Myocyte (in vitro differentiated cells): ENCODE measurements around the gene PROX2. TPM values are rescaled to one million over a fixed set of nuclear protein-coding genes. Genes with fewer than 3 reads are reported as not detected.
A peak's percentile ranks its signal among the peaks of the same experiment; 100 is the strongest.

Source experiments
- DNase-seq: peaks from one replicate; pipeline ENCODE4 v3.0.0-alpha.2; 2012; ENCODE audit warnings: low read depth
- polyA plus RNA-seq: library from polyadenylated mRNA; unstranded; fragments of >200 nt; gene quantifications from one replicate; pipeline ENCODE4 v1.2.1, GENCODE V29; 2012; ENCODE audit warnings: missing spikeins
- total RNA-seq: library from RNA; depleted of rRNA; stranded (reverse); fragments of >200 nt; gene quantifications from 2 replicates; pipeline ENCODE4 v1.2.3, GENCODE V29; 2014

The PROX2 gene, protein sequence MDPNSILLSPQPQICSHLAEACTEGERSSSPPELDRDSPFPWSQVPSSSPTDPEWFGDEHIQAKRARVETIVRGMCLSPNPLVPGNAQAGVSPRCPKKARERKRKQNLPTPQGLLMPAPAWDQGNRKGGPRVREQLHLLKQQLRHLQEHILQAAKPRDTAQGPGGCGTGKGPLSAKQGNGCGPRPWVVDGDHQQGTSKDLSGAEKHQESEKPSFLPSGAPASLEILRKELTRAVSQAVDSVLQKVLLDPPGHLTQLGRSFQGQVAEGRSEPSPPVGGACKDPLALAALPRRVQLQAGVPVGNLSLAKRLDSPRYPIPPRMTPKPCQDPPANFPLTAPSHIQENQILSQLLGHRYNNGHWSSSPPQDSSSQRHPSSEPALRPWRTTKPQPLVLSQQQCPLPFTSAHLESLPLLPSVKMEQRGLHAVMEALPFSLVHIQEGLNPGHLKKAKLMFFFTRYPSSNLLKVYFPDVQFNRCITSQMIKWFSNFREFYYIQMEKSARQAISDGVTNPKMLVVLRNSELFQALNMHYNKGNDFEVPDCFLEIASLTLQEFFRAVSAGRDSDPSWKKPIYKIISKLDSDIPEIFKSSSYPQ
- not detected in 2 replicates for total RNA-seq
- polyA plus RNA-seq = 0.58 TPM

DNA sequence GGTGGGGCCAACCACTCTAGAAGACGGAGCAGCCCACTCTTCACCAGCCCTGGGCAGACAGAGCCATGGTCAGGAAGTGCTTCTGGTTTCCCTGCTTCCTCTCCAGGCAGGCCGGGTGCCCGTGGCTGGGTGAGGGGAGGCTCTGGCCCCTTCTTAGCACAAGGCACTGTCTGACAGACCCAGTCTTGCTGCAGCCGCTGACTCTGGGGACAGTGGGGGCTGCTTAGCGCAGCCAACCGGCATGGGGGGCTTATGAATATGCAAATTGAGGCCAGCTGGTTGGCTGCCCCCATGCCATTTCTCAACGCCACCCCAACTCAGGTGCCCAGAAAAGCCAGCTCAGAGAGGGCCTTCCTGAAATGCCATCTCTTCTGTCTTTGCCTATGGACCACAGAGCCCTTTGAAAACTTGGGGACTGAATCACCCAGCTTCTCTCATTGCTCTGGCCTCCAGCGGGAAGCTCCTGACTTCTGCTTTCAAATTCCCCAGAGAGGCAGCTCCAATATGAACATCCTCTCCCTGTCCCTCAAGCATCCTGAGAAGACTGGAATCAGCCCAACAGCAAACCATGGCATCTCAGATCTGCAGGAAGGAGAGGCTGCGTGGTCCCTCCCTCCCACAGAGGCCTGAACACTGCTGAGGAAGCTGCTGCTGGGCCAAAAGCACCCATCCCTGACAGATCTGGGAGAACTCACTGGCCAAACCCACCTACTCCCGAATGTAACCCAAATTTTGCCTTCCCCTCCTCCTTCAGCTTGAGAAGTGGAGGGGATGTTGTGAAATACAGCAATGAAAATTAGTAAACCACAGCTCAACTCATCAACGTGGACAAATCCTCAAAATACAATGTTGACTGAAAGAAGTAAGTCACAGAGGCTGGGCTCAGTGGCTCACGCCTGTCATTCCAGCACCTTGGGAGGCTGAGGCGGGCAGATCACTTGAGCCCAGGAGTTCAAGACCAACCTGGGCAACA lies at the start of gene PROX2:
TSS of gene PROX2 (minus strand) at position 205 of the 973 bp plus-strand sequence. CDS start 12,311 bp downstream, outside the sequence.
- DNase-seq = no peak

DNA sequence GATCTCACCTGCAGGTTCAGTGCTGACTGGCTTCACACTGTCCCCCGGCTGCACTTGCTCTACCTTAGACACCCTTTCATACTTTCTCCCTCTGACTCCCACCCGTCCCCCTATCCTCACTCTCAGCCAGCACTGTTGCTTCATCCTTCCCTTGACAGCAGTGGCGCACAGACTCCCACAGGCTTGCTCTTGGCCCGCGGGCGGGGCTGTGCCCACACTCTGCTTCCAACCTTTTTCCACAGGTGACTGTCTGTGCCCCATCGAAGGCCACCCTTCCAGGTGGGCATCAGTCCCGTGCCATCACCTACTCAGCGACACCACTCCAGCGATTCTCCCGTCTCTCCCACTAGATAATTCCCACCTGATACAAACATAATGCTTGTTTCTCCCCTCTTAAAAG lies 48.1 kb upstream of the PROX2 start:
- DNase-seq = no peak

DNA sequence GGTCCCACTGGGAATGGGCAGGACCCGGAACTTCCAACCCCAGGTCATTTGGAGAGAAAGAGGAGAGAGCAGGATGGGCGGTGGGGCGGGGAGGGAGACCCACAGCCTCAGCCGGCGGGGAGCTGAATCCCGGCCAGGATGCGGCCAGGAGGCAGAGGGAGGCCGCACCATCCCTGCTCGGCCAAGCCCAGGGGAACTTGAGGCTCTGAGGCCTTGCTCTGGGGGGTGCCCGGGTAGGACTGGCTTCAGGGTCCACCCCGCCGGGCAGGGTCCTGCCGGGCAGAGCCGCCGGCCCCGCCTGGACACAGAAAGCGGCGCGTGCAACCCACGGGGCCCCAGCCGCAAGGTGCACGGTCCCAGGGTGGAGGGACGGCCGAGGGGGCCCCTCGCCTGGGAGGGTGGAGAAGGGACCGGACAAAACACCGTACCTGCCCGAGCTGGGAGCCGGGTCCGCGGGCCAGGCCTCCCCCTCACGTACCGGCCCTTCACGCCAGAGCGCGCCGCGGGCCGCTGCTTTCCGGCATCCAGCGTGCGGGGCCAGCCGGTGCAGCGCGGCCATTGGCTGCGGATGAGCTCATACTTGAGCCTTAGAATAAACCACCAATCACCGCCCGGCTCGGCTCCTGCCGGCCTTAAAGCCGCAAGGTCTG lies 46.9 kb upstream of the PROX2 start, which contains the start of gene RPS6KL1:
TSS of gene RPS6KL1 (minus strand) at position 509 of the 650 bp plus-strand sequence. CDS start 1,719 bp downstream, outside the sequence.
- peak; percentile 84 for DNase-seq

DNA sequence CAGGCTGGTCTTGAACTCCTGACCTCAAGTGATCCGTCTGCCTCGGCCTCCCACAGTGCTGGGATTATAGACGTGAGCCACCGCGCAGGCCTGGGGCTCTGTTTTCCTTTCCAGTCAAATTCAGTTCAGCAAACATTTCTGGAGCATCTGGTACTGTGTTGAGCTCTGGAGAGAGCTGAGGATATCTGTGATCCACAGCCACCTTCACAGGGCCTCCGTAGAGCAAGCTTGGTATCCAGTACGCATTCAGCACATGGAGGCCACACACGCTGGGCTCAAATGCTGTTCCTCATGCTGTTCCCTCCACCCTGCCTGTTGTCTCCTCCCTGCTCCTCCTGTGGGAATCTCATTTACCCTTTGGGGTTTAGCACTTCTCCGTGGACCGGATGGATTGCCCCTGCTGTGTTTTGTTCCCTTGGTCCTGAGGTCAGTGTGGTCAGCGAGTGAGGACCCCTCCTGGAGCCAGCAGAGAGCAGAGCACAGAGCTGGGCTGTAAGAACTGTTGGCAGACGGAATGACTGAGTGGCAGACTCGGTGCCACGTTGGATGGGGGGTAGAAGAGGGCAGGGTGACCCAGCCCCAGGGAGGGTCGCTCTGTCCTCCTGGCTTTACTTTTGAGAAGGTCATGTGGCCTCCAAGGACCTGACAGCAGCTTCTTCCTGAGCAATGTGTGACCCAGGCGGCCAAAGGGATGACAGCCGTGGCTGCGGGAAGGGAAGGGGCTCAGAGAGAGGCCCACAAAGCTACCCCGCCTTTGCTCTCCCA lies 46.2 kb upstream of the PROX2 start:
- DNase-seq = no peak

DNA sequence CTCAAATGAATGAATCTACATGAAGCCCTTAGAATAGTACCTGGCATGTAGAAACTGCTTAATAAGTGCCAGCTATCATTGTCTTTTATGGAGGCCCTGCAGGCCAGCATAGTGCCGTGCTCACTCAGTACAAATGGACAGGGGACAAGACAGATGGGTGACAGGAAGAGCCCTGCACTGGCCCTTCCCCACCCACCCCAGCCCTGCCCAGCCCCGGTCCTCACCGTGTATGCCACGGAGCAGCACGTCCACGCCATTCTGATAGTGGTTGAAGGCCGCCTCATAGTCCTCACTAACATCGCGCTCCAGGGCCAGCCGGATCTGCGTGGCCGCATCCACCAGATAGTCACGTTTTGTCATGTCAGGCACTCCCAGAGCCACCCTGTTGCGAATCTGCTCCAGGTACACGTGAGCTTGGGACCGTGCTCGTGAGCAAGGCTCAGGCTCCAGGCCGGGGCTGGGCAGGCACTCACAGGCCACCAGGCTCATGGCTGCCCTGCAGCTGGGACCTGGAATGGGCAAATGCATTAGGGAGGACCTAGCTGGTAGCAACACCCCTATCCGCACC lies 45.2 kb upstream of the PROX2 start:
- DNase-seq = no peak

DNA sequence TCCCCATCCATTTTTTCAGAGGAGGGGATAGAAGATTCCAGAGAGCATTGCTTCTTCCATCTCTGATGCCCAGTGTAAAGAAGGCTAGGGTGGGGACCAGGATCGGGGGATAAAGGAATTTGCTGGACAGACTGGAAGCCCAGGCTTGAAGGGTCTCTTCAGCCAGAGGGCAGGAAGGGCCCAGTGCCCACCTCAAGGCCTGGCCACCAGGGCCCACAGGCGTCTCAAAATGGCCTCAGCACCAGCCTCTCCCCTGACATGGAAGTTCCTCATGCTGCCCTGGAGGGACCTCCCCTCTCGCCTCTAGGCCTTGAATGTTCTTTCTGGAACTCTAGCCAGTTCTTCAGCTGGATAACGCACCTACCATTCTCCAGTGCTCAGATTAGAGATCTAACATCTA lies 44.3 kb upstream of the PROX2 start:
- DNase-seq = no peak

DNA sequence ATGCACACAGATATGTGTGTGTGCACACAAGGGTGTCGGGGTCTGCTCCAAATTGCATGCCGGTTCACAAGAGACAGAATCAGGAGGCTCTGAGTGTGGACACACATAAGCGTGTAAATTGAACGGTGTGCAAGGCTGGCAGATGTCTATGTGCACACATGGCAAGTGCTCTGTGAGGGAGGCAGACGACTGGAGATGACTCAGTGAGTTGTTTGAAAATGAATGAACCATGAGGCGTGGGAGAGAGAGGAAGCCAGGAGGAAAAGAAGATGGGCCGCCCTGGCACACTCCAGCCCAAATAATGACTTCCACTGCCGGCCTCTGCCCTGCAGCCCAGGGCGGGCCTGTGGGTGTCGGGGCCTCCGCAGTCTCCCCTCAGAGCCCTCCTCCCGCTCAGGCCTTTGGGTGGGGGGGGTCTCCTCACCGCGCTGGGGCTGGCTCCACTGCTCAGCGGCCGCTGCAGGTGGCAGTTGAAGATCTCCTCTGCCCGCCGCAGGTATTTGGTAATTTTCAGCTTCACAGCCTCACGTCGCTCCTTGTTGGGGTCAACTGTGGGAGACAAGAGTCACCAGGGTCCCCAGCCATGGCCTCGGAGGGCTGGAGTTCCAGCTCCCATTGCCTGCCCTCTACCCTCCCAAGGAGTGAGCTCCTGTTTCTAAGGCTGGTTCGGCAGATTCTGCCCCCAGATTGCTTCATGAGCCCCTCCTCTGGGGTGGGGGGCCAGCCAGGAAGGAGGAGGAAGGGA lies 43.6 kb upstream of the PROX2 start:
- DNase-seq = no peak

DNA sequence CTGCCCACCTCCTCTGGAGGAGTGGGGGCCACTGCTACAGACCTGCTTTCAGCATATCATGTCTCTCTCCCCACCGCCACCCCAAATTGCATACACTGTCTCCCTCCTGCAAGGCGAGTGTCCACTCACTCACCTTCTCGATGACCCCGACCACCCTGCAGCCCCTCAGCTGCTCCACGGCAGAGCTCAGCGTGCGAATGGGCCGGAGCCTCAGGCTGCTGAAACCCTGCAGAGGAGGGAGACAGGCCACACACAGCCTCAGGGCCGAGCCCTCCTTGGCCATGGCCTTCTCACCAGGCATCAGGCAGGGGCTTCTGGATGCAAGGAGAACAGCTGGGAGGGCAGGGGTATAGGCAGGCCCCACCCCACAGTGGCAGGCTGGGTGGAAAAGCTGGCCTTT lies 42.4 kb upstream of the PROX2 start:
- DNase-seq = no peak

DNA sequence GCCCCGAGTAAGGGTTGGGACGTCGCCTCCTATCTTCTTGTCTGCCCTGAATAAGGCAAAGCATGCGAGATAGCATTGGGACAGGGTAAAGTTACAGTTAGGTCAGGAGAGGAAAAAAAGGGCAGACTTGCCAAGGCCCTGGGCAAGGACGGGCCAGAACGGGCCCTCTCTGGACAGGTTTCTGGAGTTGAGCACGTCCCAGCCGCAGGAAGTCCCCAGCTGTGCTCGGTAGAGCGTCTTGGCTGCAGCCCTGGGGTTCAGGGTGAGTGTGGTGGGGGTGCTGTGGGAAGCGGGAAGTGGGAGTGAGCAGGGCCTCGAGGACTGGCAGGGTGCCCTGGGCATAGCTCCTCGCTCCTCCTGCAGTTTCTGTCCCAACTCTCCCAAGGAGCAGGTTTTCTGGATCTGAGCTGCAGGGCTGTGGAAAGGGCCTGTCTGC lies 41.7 kb upstream of the PROX2 start:
- DNase-seq = no peak

DNA sequence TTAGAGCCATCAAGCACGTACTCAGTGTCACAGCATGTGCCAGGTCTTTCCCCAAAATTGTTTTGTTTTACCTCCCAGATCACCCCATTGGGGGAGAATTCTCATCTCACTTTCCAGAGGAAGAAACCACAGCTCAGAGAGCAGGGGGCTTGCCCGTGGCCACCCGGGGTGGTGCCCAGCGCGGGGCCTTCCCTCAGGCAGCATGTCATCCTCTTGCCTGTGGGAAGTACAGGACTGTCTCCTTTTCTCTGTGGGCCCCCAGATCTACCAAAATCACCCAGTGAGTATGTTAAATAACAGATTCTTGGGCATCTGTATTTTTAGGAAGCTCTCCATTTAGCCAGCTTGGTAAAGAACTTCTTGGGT lies 41.2 kb upstream of the PROX2 start:
- DNase-seq = no peak

DNA sequence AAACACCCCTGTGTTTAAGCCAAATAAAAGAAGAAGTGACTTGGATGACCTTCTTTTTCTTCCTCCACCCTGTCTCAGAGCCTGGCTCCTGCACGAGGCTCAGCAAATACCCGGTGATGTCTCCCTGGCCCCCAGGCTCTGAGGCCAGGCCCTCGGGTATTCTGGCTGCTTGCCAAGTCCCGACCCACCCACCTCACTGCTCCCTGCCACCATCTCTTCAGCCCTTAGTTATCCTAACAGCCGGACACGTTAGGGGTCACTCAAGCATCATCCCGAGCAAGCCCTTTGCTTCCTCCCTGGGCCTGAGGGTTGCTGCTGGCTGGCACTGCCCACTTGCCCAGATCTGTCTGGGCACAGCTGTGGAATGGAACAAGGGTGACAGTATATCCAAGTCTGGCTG lies 39.9 kb upstream of the PROX2 start:
- no peak for DNase-seq

DNA sequence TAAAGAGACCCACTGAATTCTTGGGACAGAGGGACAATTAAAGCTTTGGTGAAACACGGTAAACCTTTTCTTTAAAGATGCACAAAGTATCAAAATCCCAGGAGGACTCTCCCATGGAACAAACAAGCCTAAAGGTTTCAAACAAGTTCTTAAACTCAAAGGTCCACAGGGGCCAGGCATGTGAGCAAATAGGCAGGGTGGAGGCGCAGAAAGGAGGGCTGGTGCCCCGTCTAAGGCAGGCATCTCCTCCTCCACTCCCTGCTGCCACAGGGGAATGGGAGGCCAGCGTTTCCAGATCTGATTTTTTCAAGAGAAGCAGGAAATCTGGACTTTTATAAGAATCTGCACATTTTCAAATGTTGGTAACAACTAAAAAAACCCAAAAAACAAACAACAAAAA lies 39.5 kb upstream of the PROX2 start:
- no peak for DNase-seq

DNA sequence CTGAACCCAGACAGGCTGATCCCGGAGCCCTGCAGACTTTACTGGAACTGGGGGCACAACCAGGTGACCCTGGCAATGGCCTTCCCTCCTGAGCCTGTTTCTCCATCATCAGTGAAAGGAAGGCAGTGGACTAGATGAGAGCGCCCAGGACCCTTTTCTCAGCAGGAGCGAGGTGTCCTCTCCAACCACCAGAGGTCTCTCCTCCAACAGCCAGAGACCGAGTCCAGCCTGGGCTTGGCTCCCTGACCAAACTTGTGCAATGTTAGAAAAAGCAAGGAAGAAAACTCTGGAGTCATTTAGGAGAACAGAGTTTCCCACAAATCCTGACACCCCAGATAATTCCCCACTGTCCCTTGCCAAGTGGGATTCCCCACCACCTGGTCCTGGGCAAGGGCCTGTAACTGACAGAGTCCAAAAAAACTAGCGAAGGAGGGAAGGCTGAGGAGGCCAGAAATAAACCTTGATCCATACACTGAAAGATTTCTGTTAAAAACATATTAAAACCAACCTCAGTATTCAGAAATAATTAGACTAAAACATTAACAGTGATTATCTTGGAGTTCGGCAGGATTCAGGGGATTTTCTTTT lies 38.1 kb upstream of the PROX2 start:
- peak; percentile 84 for DNase-seq

DNA sequence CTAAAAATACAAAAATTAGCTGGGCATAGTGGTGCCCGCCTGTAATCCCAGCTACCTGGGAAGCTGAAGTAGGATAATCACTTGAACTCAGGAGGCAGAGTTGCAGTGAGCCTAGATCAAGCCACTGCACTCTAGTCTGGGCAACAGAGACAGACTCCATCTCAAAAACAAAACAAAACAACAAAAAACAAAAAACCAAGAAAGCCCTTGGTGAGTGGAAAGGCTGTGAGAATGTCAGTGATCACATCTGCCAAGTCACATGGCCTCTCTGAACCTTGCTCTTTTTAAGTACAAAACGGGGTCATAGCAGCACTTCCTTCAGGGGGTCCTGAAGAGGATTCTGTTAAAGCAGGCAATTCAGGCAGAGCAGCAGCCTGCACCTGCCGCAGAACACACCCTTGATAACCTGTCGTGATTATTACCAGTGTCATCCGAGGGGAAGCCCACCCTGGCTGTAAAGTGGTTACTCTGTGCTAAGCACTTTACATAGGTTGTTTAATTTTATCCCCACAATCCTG lies 37.5 kb upstream of the PROX2 start:
- no peak for DNase-seq

DNA sequence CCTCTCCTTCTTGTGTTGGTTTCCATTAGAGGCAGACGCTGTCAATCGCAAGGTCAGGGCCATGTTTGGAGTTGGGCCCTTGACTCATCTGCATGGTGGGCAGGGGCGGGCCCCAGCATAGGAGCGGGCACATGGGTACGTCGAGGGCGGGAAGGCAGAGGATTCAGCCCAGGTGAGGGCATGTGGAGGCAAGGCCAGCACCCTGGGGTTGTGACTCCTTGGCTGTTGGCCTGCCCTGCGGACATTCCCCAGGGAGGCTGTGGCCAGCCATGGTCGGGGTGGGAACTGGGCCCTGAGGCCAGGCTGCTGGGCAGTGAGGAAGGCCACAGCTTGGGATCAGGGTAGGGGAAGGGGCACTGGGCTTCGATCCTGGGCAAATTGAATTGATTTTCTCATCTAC lies 36.9 kb upstream of the PROX2 start:
- no peak for DNase-seq

DNA sequence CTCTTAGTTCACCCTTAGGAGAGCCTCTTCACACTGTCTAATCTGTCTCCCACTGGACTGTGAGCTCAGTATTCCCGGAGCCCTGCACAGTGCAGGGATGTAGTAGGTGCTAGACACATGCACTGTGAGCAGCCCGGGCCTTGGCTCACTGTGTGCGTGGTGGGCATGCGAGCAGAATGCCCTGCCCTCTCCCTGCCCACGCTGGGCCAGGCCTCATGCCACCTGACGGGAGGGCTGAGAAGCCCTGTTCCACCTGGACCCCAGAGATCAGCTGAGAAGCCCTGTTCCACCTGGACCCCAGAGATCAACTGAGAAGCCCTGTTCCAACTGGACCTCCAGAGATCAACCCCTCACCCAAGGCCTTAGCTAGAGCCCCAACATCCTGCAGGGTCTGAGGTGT lies 36.2 kb upstream of the PROX2 start:
- no peak for DNase-seq

DNA sequence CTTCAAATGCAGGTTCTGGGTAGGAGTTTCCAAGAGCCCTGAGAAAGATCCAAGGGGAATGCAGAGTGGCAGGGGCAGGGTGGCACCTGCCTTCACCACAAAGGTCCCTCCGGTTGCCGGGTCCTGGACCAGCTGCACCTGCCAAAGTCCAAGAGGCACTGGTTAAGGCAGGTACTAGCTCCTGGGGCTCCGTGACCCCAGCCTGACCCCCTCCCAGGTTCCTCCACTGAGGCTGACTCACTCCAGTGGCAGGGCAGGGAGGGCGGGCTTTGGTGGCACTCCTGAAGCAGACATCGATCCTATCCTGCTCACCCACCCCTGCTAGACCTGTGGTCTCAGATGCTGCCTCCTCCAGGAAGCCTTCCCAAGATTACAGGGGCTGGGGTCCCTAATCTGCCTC lies 35.8 kb upstream of the PROX2 start:
- no peak for DNase-seq

DNA sequence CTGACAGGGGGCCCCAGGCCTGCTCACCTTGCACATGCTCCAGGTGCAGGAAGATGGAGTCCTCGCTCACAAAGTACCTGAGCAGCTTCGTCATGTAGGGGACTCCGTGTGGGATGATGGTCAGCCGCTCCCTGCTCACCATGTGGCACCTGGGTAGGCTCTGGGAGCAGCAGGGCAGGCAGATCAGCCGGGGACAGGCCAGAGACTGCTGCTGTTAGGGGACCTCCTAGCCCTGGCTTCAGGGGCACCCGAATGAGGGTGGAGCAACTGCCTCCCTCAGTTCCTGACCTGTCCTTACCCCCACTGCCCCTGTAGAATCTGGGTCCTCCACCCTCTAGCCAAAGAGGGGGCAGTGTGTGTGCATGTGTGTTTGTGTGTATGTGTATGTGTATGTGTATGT lies 35.3 kb upstream of the PROX2 start:
- DNase-seq = no peak

DNA sequence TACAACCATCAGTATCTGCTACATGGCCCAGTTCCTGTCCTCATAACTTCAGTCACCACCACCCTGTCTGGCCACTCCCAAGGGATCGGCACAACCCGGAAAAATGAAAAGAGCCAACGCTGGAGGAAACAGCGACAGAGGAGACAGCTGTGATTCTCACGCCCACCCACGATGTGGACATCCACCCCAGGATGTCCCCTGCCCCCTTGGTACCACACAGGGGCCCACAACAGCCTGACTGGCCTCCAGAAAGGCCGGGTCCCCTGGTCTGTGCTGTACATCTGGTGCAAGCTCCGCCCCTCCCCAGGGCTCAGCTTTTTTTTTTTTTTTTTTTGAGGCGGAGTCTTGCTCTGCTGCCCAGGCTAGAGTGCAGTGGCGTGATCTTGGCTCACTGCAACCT lies 34.6 kb upstream of the PROX2 start:
- no peak for DNase-seq
